Choroid plexus epithelial cell (primary cell): ENCODE data around the gene CNRIP1.

Experiments
- DNase-seq: peaks from one replicate; pipeline ENCODE4 v3.0.0-alpha.2; 2010; ENCODE audit warnings: low read depth
- H3K4me3 ChIP-seq: 2 replicates; pipeline ENCODE4 v1.5.1; 2011; ENCODE audit warnings: low read depth, mild to moderate bottlenecking, control low read depth, low read length, moderate library complexity
- TF ChIP-seq, protein P1 (sequence below): conservative IDR thresholded peaks from 2 replicates; pipeline ENCODE4 v1.5.1; 2011; ENCODE audit warnings: low read depth, mild to moderate bottlenecking, control low read depth, inconsistent platforms, low read length, moderate library complexity

CNRIP1 gene

DNA sequence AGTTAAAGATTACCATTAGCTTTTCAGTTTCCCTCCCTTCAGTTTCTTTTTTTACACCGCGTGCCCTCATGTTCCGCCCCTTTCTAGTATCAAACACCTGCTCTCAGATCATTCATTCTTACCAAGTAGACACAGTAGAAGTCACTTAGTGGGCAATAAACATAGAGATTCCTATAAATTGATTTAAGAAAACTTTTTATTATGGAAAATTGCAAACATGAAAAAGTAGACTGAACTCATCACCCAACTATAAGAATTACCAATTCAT lies 21.2 kb upstream of the CNRIP1 start:
- H3K4me3 ChIP-seq, result no peak overlapping the region
- no peak for DNase-seq
- TF ChIP-seq, protein P1, sequence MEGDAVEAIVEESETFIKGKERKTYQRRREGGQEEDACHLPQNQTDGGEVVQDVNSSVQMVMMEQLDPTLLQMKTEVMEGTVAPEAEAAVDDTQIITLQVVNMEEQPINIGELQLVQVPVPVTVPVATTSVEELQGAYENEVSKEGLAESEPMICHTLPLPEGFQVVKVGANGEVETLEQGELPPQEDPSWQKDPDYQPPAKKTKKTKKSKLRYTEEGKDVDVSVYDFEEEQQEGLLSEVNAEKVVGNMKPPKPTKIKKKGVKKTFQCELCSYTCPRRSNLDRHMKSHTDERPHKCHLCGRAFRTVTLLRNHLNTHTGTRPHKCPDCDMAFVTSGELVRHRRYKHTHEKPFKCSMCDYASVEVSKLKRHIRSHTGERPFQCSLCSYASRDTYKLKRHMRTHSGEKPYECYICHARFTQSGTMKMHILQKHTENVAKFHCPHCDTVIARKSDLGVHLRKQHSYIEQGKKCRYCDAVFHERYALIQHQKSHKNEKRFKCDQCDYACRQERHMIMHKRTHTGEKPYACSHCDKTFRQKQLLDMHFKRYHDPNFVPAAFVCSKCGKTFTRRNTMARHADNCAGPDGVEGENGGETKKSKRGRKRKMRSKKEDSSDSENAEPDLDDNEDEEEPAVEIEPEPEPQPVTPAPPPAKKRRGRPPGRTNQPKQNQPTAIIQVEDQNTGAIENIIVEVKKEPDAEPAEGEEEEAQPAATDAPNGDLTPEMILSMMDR, result no peak

DNA sequence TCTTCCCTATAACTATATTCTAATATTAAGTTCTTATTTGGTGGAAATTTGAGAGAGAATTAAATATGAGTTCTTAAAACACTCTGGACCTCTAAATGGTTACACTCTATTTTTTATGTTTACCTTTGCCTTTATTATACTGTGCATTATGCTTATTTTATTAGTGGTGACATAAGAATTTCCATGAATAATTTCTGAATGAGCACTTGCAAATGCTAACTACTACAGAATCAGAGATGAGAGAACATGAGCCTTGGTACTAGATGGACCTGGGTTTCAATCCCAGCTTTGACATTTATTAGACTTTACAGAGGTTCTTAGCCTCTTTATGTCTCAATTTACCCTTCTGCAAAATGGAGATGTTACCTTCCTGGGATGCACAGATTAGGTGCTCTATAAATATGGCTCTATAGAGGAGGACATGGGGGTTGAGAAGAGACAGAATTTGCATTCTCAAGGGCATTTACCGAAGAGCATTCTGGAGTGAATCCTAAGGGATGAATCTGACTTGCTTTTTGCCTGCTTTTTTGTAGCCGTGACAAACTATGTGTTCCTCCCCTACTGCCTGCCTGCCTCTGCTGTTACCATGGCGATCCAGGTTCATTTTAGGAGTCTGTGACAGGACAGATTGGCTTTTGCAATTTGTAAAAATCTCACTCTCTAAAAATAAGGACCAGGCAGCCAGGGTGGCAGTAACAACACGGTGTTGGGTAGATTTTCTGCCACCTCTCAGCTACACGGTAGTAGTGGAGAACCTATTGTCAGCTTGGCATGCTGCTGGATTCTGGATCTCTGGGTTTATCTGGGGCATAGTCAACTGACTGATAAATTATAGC lies 20.7 kb upstream of the CNRIP1 start:
- TF ChIP-seq, protein P1, result no peak
- H3K4me3 ChIP-seq, result no peak overlapping the region
- no peak for DNase-seq

DNA sequence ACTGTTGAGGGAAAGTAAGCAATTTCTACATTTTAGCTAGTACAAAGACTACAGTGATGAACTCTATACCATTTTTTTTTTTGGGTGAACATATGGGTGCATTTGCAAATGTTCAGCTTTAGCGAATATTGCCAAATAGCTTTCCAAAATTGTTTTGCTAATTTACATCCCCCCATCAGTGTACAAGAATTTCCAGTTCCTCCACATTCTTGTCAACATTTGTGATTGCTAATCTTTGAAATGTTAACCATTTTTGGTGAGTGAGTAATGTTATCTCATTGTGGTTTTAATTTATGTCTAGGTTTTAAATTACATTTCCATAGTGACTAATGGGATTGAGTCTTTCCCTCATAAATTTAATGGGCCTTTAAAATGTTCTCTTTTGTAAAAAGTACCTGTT lies 16.4 kb upstream of the CNRIP1 start:
- DNase-seq, result peak; percentile 62
- TF ChIP-seq, protein P1, result no peak
- H3K4me3 ChIP-seq, result no peak overlapping the region

DNA sequence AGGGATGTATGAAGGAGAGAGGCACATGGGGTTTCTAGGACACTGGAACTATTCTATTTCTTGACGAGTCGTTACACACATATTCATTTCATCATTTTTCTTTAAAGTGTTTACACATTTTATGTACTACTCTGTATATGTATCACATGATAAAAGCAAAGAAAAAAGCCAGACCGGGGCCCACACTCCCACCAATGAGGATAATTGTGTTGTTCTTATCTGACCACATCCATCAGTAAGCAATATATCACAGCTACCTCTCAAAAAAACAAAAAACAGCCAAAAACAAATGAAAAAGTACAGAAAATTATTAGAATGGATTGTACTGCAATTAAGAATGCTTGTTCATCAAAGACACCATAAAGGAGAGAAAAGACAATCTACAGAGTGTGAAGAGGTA lies 14.2 kb upstream of the CNRIP1 start:
- DNase-seq, result no peak
- TF ChIP-seq, protein P1, result no peak
- H3K4me3 ChIP-seq, result no peak overlapping the region

DNA sequence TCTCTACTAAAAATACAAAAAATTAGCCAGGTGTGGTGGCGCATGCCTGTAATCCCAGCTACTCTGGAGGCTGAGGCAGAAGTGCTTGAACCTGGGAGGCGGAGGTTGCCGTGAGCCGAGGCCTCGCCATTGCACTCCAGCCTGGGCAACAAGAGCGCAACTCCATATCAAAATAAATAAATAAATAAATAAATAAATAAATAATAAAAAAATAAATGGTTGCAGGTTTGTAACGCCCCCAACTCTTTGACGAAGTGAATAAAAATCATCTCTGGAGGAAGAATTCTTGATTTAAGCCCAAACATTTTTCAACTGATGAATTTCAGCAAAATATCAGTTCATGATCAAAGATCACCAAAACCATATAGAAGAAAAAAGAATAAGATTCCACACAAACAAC lies 13.3 kb upstream of the CNRIP1 start:
- TF ChIP-seq, protein P1, result no peak
- H3K4me3 ChIP-seq, result no peak overlapping the region

DNA sequence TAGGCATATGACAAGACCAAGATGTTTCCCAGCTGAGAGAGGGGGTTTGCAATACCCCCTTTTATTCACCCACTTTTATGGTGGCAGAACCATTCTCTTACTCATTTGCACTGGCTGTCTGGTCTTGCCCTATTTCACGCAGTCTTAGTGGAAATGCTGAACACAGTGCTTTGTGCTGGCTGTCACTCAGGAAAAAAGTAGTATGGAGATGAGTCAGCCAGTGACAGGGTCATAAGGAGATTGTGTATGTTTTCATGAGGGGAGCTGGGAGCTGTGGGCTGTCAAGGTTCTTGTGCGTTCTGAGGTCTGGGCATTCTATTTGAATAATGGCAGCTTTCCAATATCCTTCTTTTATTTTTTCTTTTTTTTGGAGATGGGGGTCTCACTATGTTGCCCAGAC lies 10.9 kb upstream of the CNRIP1 start:
- H3K4me3 ChIP-seq, result no peak overlapping the region
- DNase-seq, result peak; percentile 49
- TF ChIP-seq, protein P1, result no peak

More for the DNA sequence above, 13.3 kb upstream of the CNRIP1 start:
- no peak for DNase-seq

DNA sequence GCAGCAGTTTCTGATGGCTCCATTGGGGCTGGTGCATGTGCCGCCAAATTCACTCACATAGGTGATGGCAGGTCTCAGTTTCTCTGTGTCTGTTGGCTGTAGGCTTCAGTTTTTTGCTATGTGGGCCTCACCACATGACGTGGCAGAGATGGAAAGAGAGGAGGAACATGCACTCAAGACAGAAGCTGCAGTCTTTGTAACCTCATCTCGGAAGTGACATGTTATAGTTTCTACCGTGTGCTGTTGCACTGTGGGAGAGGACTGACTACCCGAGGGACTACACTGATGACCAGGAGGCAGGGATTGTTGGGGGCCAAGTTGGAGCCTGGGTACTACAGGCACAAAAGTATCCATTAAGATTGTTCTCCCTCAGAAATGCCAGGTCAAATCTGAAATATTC lies 9.2 kb upstream of the CNRIP1 start:
- TF ChIP-seq, protein P1, result no peak
- H3K4me3 ChIP-seq, result no peak overlapping the region
- no peak for DNase-seq
